K562 treated with DMSO at 1 percent for 4 hours (cell line): ENCODE results near the gene VN1R2. TPM values are rescaled to one million over a fixed set of nuclear protein-coding genes. Genes with fewer than 3 reads are reported as not detected.

Experiments
- total RNA-seq: library from RNA; unstranded; fragments of 300-600 nt; gene quantifications from 2 replicates; pipeline ENCODE4 v1.2.3, GENCODE V29; 2022; ENCODE audit not compliant: insufficient read depth

VN1R2 gene
- total RNA-seq, result not detected in 2 replicates

DNA sequence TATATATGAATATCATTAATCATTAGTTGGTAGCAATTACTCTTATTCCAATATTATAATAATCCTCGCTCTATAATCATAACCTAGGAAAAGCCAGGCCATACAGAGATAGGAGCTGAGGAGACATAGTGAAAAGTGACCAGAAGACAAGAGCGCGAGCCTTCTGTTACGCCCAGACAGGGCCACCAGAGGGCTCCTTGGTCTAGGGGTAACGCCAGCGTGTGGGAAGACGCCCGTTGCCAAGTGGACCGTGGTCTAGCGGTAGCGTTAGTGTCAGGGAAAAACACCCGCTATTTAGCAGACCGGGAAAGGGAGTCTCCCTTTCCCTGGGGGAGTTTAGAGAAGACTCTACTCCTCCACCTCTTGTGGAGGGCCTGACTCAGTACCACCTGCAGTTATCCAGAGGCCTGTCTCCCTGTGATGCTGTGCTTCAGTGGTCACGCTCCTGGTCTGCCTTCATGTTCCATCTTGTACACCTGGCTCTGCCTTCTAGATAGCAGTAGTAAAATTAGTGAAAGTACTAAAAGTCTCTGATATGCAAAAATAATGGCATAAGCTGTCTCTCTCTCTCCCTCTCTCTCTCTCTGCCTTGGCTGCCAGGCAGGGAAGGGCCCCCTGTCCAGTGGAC is at the start of gene VN1R2:
Gene VN1R2, plus strand, starts transcription at position 578 of the 628 bp plus-strand sequence. CDS start 84 bp downstream, outside the sequence.

GRCh38 chr19:53254411-53255341 is 3.4 kb upstream of the VN1R2 start, which contains the start of gene ZNF677:
TSS of gene ZNF677 (minus strand) at chr19:53254873. CDS start at chr19:53251550, 3,323 bp downstream.

DNA sequence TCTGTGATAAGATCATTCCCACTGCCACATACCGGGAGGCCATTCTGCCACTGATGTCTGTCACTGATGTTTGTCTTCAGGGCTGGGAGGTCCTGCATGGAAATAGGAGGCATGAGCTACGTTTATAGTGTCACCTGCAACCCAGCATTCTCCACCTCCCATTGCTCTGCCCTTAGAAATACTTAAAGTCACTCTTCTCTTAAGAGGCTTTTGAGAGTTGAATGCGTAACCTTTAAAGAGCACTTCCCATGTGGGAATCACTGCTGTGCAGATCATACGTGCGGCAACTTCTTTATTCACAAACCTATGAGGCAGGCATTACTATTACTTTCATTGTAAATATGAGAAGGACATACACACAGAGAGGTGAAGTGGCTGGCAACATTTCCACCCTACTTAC is 9.5 kb downstream of the VN1R2 start, which contains the start of gene VN1R4:
Gene VN1R4, minus strand, starts transcription at position 101 of the 400 bp plus-strand sequence. Its CDS starts 58 bp downstream, at position 43.

Other genes starting within 250 kb of the VN1R2 start
- not detected in 2 replicates for gene ERVV-1, start 244.4 kb upstream of the VN1R2 start, total RNA-seq
- 0.33 TPM in 1 of 2 replicates, not detected in the other for gene ERVV-2, start 213.6 kb upstream of the VN1R2 start, total RNA-seq
- gene ZNF160, start 154.9 kb upstream of the VN1R2 start, total RNA-seq, result 8.4 and 10.6 TPM in 2 replicates
- 0.39 TPM in 1 of 2 replicates, not detected in the other for gene ZNF415, start 125.4 kb upstream of the VN1R2 start, total RNA-seq
- gene ZNF347, start 99.2 kb upstream of the VN1R2 start, total RNA-seq, result 0.80 and 1.5 TPM in 2 replicates
- gene ZNF665, start 64.9 kb upstream of the VN1R2 start, total RNA-seq, result 0.35 and 3.1 TPM in 2 replicates
- not detected in 2 replicates for gene ZNF677, start 3.4 kb upstream of the VN1R2 start, total RNA-seq
- gene VN1R4, start 9.4 kb downstream of the VN1R2 start, total RNA-seq, result not detected in 2 replicates
- 2.9 and 3.4 TPM in 2 replicates for gene ZNF845, start 75.5 kb downstream of the VN1R2 start, total RNA-seq
- 1.7 and 2.1 TPM in 2 replicates for gene ZNF525, start 107.4 kb downstream of the VN1R2 start, total RNA-seq
- gene ZNF765, start 136.9 kb downstream of the VN1R2 start, total RNA-seq, result 2.5 and 3.8 TPM in 2 replicates
- gene ZNF761, start 173.7 kb downstream of the VN1R2 start, total RNA-seq, result 6.4 and 7.6 TPM in 2 replicates
- gene ZNF813, start 209.4 kb downstream of the VN1R2 start, total RNA-seq, result 2.3 and 2.8 TPM in 2 replicates